Right lobe of liver (tissue), 4 donors: Measurements from ENCODE around the gene C3orf18.

Experiments used
- POLR2A ChIP-seq: fragments of 450-650 bp; IDR thresholded peaks from one replicate; pipeline ENCODE4 v1.6.1; 2017; ENCODE audit warnings: antibody characterized with exemption, mild to moderate bottlenecking
- TF ChIP-seq, protein P1 (sequence below), 4 donors: fragments of 200-600 bp in 3 of 4; fragments of 450-650 bp in 1 of 4; IDR thresholded peaks; one replicate each; pipeline versions ENCODE4 v1.5.1 to v1.8.0; 2016 to 2022; ENCODE audit warnings: antibody characterized with exemption in 4 of 4, mild to moderate bottlenecking in 2 of 4
- donor health status: DM: no; HTN: no; CAD: no.
- donor health status: DM: no; HTN: no; CAD: no.
- donor health status: DM: no; HTN: yes; CAD: no.

DNA sequence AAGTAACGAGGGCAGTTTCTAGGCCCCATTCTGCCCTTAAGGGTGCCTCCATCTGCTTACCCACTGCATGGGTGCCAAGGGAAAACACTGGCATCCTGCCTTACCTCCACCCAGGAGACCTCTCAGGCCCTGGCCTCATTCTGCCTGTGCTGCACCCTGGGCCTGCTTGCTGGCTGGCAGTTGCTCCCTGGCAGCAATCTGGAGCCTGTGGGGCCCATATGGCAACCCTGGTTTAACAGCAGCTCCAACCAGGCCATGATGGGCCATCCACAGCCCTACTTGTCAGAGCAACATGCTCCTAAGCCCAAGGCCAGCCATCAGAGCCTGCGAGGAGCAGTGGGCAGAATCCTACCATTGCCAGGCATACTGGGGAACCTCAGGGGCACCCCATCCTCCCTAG, 3.7 kb downstream of the C3orf18 start:
- TF ChIP-seq POLR2A: no peak
- TF ChIP-seq, protein P1, sequence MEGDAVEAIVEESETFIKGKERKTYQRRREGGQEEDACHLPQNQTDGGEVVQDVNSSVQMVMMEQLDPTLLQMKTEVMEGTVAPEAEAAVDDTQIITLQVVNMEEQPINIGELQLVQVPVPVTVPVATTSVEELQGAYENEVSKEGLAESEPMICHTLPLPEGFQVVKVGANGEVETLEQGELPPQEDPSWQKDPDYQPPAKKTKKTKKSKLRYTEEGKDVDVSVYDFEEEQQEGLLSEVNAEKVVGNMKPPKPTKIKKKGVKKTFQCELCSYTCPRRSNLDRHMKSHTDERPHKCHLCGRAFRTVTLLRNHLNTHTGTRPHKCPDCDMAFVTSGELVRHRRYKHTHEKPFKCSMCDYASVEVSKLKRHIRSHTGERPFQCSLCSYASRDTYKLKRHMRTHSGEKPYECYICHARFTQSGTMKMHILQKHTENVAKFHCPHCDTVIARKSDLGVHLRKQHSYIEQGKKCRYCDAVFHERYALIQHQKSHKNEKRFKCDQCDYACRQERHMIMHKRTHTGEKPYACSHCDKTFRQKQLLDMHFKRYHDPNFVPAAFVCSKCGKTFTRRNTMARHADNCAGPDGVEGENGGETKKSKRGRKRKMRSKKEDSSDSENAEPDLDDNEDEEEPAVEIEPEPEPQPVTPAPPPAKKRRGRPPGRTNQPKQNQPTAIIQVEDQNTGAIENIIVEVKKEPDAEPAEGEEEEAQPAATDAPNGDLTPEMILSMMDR (IDR thresholded peaks at IDR 0.05): no peak
